Sigmoid colon (tissue), 3 donors: ENCODE results near the gene INTS3.

Experiments
- POLR2A ChIP-seq, 2 donors: fragments of 450-650 bp; IDR thresholded peaks; one replicate each; pipeline ENCODE4 v1.6.1; 2016; ENCODE audit warnings: antibody characterized with exemption in 2 of 2, mild to moderate bottlenecking in 2 of 2, moderate library complexity in 2 of 2
- TF ChIP-seq, protein P1 (sequence below), 4 experiments: fragments of 450-650 bp in 3 of 4; fragments of 200-600 bp in 1 of 4; IDR thresholded peaks; one replicate each; pipeline ENCODE4 v1.5.1; 2016 to 2019; ENCODE audit warnings: antibody characterized with exemption in 4 of 4, mild to moderate bottlenecking in 3 of 4, moderate library complexity in 2 of 4

DNA sequence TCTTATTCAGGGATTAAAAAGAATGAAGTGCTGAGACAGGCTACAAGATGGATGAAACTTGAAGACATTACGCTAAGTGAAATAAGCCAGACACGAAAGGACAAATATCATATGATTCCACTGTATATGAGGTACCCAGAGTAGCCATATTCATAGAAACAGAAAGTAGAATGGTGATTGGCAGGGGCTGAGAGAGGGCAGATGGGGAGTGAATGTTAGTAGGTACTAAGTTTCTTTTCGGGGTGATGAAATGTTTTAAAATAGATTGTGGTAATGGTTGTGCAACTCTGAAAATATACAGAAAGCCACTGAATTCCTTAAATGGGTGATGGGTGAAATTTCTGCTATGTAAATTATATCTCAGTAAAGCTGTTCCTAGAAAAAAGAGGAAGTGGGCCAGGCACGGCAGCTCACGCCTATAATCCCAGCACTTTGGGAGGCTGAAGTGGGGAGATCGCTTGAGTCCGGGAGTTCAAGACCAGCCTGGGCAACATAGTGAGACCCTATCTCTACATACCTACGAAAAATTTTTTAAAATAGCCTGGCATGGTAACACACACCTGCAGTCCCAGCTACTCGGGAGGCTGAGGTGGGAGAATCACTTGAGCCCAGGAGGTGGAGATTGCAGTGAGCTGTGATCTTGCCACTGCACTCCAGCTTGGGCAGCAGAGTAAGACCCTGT, 63.3 kb downstream of the INTS3 start:
- no peak for TF ChIP-seq POLR2A (IDR thresholded peaks at IDR 0.05)
- TF ChIP-seq, protein P1, sequence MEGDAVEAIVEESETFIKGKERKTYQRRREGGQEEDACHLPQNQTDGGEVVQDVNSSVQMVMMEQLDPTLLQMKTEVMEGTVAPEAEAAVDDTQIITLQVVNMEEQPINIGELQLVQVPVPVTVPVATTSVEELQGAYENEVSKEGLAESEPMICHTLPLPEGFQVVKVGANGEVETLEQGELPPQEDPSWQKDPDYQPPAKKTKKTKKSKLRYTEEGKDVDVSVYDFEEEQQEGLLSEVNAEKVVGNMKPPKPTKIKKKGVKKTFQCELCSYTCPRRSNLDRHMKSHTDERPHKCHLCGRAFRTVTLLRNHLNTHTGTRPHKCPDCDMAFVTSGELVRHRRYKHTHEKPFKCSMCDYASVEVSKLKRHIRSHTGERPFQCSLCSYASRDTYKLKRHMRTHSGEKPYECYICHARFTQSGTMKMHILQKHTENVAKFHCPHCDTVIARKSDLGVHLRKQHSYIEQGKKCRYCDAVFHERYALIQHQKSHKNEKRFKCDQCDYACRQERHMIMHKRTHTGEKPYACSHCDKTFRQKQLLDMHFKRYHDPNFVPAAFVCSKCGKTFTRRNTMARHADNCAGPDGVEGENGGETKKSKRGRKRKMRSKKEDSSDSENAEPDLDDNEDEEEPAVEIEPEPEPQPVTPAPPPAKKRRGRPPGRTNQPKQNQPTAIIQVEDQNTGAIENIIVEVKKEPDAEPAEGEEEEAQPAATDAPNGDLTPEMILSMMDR (IDR thresholded peaks at IDR 0.05): no peak
